IMR-90 (cell line): Measurements from ENCODE around the gene CIBAR2. TPM values are rescaled to one million over a fixed set of nuclear protein-coding genes. Genes with fewer than 3 reads are reported as not detected.

Experiments used
- ATAC-seq: fragments of 200-7000 bp; cut with Tn5 transposase; 2 replicates; pipeline ENCODE4 v1.9.1; 2020; ENCODE audit warnings: low read depth, mild to moderate bottlenecking, moderate library complexity
- BruUV-seq: library from RNA; stranded (reverse); fragments of 400-500 nt; replicated peaks from 2 replicates; lab custom pipeline; 2021; lab: Mats Ljungman, UMichigan
- CTCF ChIA-PET: fragments of 300-600 bp; formaldehyde crosslinking; extraction: SDS; loops from one replicate; lab custom pipeline; 2021; ENCODE audit warnings: antibody characterized with exemption; lab: Yijun Ruan, JAX
- POLR2A ChIA-PET: fragments of 300-600 bp; sonication (Branson Sonifier 250); formaldehyde crosslinking; loops from one replicate; lab custom pipeline; 2022; ENCODE audit warnings: antibody characterized with exemption; ENCODE audit not compliant: unreplicated experiment; lab: Charles Lee
- DNase-seq: peaks from one replicate; pipeline ENCODE4 v3.0.0; 2013
- H2AFZ ChIP-seq: replicated peaks from 2 replicates; pipeline ENCODE3; 2013; ENCODE audit warnings: low read length, mild to moderate bottlenecking; ENCODE audit not compliant: poor library complexity
- H2AK5ac ChIP-seq: 2 replicates; pipeline ENCODE4 v1.6.1; 2013; ENCODE audit warnings: low read depth, low read length, inconsistent platforms
- H2AK9ac ChIP-seq: replicated peaks from 2 replicates; pipeline ENCODE3; 2013; ENCODE audit warnings: mild to moderate bottlenecking, low read depth, low read length, moderate library complexity; ENCODE audit not compliant: poor library complexity
- H2BK120ac ChIP-seq: 2 replicates; pipeline ENCODE4 v1.6.1; 2013; ENCODE audit warnings: low read depth, low read length, inconsistent platforms
- H2BK15ac ChIP-seq: 3 replicates; pipeline ENCODE4 v1.6.1; 2013; ENCODE audit warnings: low read depth, low read length, inconsistent platforms
- H2BK20ac ChIP-seq: 2 replicates; pipeline ENCODE4 v1.6.1; 2013; ENCODE audit warnings: low read depth, mild to moderate bottlenecking, inconsistent platforms, low read length, moderate library complexity
- H2BK5ac ChIP-seq: 2 replicates; pipeline ENCODE4 v1.6.1; 2013; ENCODE audit warnings: mild to moderate bottlenecking, low read depth, low read length, inconsistent platforms; ENCODE audit not compliant: poor library complexity, severe bottlenecking
- H3K14ac ChIP-seq: replicated peaks from 2 replicates; pipeline ENCODE4 v1.6.1; 2013; ENCODE audit warnings: low read depth, low read length, inconsistent platforms
- H3K18ac ChIP-seq: 2 replicates; pipeline ENCODE4 v1.6.1; 2013; ENCODE audit warnings: low read depth, low read length, control low read depth
- H3K23ac ChIP-seq: 2 replicates; pipeline ENCODE4 v1.6.1; 2013; ENCODE audit warnings: low read depth, low read length, inconsistent platforms
- H3K27ac ChIP-seq: 2 replicates; pipeline ENCODE4 v1.5.1; 2013; ENCODE audit warnings: mild to moderate bottlenecking, control low read depth, low read length; ENCODE audit not compliant: insufficient read depth
- H3K27me3 ChIP-seq: 2 replicates; pipeline ENCODE4 v1.6.1; 2013; ENCODE audit warnings: low read length; ENCODE audit not compliant: control insufficient read depth, insufficient read depth
- H3K36me3 ChIP-seq: 2 replicates; pipeline ENCODE4 v1.6.1; 2013; ENCODE audit warnings: low read length, mixed read lengths; ENCODE audit not compliant: control insufficient read depth, insufficient read depth
- H3K4ac ChIP-seq: 2 replicates; pipeline ENCODE4 v1.6.1; 2013; ENCODE audit warnings: low read depth, low read length, inconsistent platforms
- H3K4me1 ChIP-seq: 2 replicates; pipeline ENCODE4 v1.6.1; 2013; ENCODE audit warnings: low read length, mixed read lengths; ENCODE audit not compliant: control insufficient read depth, insufficient read depth
- H3K4me2 ChIP-seq: 2 replicates; pipeline ENCODE4 v1.6.1; 2013; ENCODE audit warnings: low read depth, mild to moderate bottlenecking, control low read depth, low read length, moderate library complexity
- H3K4me3 ChIP-seq: 2 replicates; pipeline ENCODE4 v1.5.1; 2013; ENCODE audit warnings: low read depth, mild to moderate bottlenecking, control low read depth, low read length, moderate library complexity; ENCODE audit not compliant: insufficient read depth
- H3K56ac ChIP-seq: 2 replicates; pipeline ENCODE4 v1.6.1; 2013; ENCODE audit warnings: low read length, inconsistent platforms; ENCODE audit not compliant: insufficient read depth; ENCODE audit errors: extremely low read depth
- H3K79me1 ChIP-seq, 2 experiments: 2 replicates each; pipeline ENCODE4 v1.6.1; 2013; ENCODE audit warnings: low read length in 2 of 2, inconsistent platforms in 1 of 2, low read depth in 1 of 2
- H3K9ac ChIP-seq: 2 replicates; pipeline ENCODE4 v1.6.1; 2013; ENCODE audit warnings: low read depth, low read length, control low read depth
- H3K9me1 ChIP-seq: 2 replicates; pipeline ENCODE4 v1.6.1; 2013; ENCODE audit warnings: low read length, inconsistent platforms; ENCODE audit not compliant: insufficient read depth
- H3K9me3 ChIP-seq: 2 replicates; pipeline ENCODE4 v1.6.1; 2013; ENCODE audit warnings: low read length; ENCODE audit not compliant: control insufficient read depth, insufficient read depth
- H4K20me1 ChIP-seq: 2 replicates; pipeline ENCODE4 v1.6.1; 2013; ENCODE audit warnings: low read length, inconsistent platforms; ENCODE audit not compliant: insufficient read depth
- H4K5ac ChIP-seq: 2 replicates; pipeline ENCODE4 v1.6.1; 2013; ENCODE audit warnings: mild to moderate bottlenecking, low read depth, low read length, control low read depth
- H4K8ac ChIP-seq, 2 experiments: 2 replicates each; pipeline ENCODE4 v1.6.1; 2013; ENCODE audit warnings: low read depth in 2 of 2, low read length in 2 of 2, control low read depth in 1 of 2, inconsistent platforms in 1 of 2
- H4K91ac ChIP-seq: 2 replicates; pipeline ENCODE4 v1.6.1; 2013; ENCODE audit warnings: low read depth, low read length, inconsistent platforms; ENCODE audit not compliant: insufficient read depth
- BHLHE40 ChIP-seq: fragments of 150-350 bp; IDR thresholded peaks from 2 replicates; pipeline ENCODE4 v1.6.1; 2016; ENCODE audit warnings: mild to moderate bottlenecking, low read depth, low read length
- NFE2L2 ChIP-seq: fragments of 150-350 bp; IDR thresholded peaks from 2 replicates; pipeline ENCODE4 v1.6.1; 2016; ENCODE audit warnings: low read depth, mild to moderate bottlenecking, low read length
- RFX5 ChIP-seq: IDR thresholded peaks from 2 replicates; pipeline ENCODE4 v1.8.0; 2012; ENCODE audit warnings: low read depth, mild to moderate bottlenecking, low read length, moderate library complexity
- SMC3 ChIP-seq: fragments of 150-350 bp; IDR thresholded peaks from 2 replicates; pipeline ENCODE4 v1.6.1; 2016; ENCODE audit warnings: low read depth, mild to moderate bottlenecking, antibody characterized with exemption, low read length, moderate library complexity
- WGBS, 2 experiments: methylation state at CpG; one replicate each; pipeline versions ENCODE4 v1.1.5 to v1.1.7; 2013; ENCODE audit warnings: missing lambda C conversion rate in 2 of 2; ENCODE audit not compliant: insufficient read length in 1 of 2; ENCODE audit errors: extremely low coverage in 2 of 2; 5-methylcytosine and 5-hydroxymethylcytosine counted together
- dilution Hi-C: fragments of 300-500 bp; cut with HindIII; formaldehyde crosslinking; loops from one replicate; pipeline ENCODE4 v1.14.3; 2018; ENCODE audit warnings: low sequenced_read_pairs; ENCODE audit not compliant: unreplicated experiment
- in situ Hi-C: fragments of 300-500 bp; cut with MboI; formaldehyde crosslinking; loops from 3 replicates; pipeline ENCODE4 v1.14.3; 2019; ENCODE audit warnings: low sequenced_read_pairs, inconsistent platforms, mixed read lengths
- intact Hi-C: fragments of 100-400 bp; cut with micrococcal nuclease; formaldehyde crosslinking; loops from 2 replicates; pipeline ENCODE4 v1.10.0; 2022
- polyA plus RNA-seq, 3 experiments: library from polyadenylated mRNA; depleted of rRNA; stranded (reverse); fragments of >200 nt; gene quantifications; 2 replicates each; pipeline ENCODE4 v1.2.3, GENCODE V29; 2012; ENCODE audit warnings: low replicate concordance in 1 of 3
- total RNA-seq: library from RNA; depleted of rRNA; stranded (reverse); fragments of >200 nt; gene quantifications from 2 replicates; pipeline ENCODE4 v1.2.3, GENCODE V29; 2012
- TF ChIP-seq, protein P1 (sequence below): fragments of 150-350 bp; IDR thresholded peaks from 2 replicates; pipeline ENCODE4 v1.6.1; 2016; ENCODE audit warnings: low read depth, mild to moderate bottlenecking, low read length, moderate library complexity, borderline replicate concordance
- TF ChIP-seq, protein P2 (sequence below): fragments of 150-350 bp; IDR thresholded peaks from 2 replicates; pipeline ENCODE4 v1.6.1; 2017; ENCODE audit warnings: mild to moderate bottlenecking, antibody characterized with exemption, low read length, low read depth

CIBAR2 gene
- total and polyA plus RNA-seq, 2 of the 4 experiments (the other 2 are of a cell fraction), result 0.18 to 0.24 TPM

GRCh38 chr16:85103114-85104079, 8.9 kb downstream of the CIBAR2 start (continued):
- TF ChIP-seq, protein P1, sequence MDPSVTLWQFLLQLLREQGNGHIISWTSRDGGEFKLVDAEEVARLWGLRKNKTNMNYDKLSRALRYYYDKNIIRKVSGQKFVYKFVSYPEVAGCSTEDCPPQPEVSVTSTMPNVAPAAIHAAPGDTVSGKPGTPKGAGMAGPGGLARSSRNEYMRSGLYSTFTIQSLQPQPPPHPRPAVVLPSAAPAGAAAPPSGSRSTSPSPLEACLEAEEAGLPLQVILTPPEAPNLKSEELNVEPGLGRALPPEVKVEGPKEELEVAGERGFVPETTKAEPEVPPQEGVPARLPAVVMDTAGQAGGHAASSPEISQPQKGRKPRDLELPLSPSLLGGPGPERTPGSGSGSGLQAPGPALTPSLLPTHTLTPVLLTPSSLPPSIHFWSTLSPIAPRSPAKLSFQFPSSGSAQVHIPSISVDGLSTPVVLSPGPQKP, result no peak

DNA sequence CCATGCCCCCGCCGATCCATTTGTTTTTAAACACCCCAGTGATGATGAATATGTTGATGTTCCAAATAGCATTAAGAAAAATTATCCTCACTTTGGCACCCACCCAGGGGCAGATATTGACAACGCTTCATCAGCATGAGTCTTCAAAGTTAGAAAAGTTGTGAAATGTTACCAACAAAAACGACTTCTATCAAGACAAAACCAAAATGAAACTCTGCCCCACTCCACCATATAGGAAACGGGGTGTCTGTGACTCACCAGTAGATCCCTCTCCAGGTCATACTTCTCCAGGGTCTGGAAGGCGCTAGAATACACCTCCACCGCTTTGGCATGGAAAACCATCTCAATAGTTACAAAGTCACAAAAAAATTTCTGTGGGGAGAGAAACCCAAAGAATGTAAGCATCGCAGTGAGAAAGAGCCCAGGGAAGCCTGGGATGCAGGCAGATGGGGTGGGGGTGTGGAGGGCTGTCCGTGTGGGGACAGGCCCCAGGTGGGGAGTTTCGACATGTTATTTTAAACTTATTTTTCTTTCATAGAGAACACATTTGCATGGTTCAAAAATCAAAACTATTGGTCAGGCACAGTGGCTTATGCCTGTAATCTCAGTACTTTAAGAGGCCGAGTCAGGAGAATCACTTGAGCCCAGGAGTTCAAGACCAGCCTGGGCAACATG, 10.2 kb downstream of the CIBAR2 start:
- Histone ChIP-seq H4K20me1 (no peaks in the 10 kb centered on the region), H3K27ac (no peak overlapping the region), H3K27me3 (peaks cover 32% of the 10 kb centered on the region), H2BK5ac (no peak overlapping the region), H3K14ac (no peak overlapping the region), H3K9me3 (peaks cover 4% of the 10 kb centered on the region; the same call in 1 of the 2 replicates), H2BK20ac (no peak overlapping the region), H3K4ac (no peak overlapping the region), H3K4me1 (no peaks in the 10 kb centered on the region), H4K5ac (no peak overlapping the region), H3K79me1 (no peaks in the 10 kb centered on the region), H2AK5ac (no peak overlapping the region), H2BK15ac (no peak overlapping the region), H3K9ac (no peak overlapping the region), H4K91ac (no peak overlapping the region), H2AK9ac (no peak overlapping the region), H2BK120ac (no peak overlapping the region), H3K18ac (no peak overlapping the region), H3K56ac (no peak overlapping the region), H3K9me1 (no peaks in the 10 kb centered on the region; the same call in 1 of the 2 replicates), H3K36me3 (no peaks in the 10 kb centered on the region), H3K23ac (no peak overlapping the region), H3K4me2 (no peak overlapping the region), H2AFZ (no peak overlapping the region), H3K4me3 (no peak overlapping the region), H4K8ac (no peak overlapping the region)
- in situ Hi-C loops, result no loop called here
- intact Hi-C loops, result no loop called here
- ChIA-PET CTCF (no interaction called here), POLR2A (no interaction called here)
- ATAC-seq, result peak; percentile 46
- BruUV-seq, result no TSS peak
- dilution Hi-C loops, result no loop called here
- TF ChIP-seq, protein P2, sequence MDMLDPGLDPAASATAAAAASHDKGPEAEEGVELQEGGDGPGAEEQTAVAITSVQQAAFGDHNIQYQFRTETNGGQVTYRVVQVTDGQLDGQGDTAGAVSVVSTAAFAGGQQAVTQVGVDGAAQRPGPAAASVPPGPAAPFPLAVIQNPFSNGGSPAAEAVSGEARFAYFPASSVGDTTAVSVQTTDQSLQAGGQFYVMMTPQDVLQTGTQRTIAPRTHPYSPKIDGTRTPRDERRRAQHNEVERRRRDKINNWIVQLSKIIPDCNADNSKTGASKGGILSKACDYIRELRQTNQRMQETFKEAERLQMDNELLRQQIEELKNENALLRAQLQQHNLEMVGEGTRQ, result no peak
- TF ChIP-seq BHLHE40, result no peak
- TF ChIP-seq SMC3, result no peak
- TF ChIP-seq RFX5, result no peak
- no peak for TF ChIP-seq NFE2L2
- WGBS, 2 experiments, result no CpG with 5 or more reads among the region's 11 CpGs
- peak; percentile 38 for DNase-seq
